Astrocyte (in vitro differentiated cells and primary cell): ENCODE measurements around the gene FBXW8. TPM values are rescaled to one million over a fixed set of nuclear protein-coding genes. Genes with fewer than 3 reads are reported as not detected.

ENCODE experiments used
- DNase-seq: peaks from one replicate; pipeline ENCODE4 v3.0.0-alpha.2; 2010; ENCODE audit warnings: low read depth
- FAIRE-seq: peaks from 2 replicates; lab custom pipeline; 2011; peaks lifted over from hg19 to GRCh38; lab: Jason Lieb, UNC
- H2AFZ ChIP-seq: 2 replicates; pipeline ENCODE4 v1.6.0; 2012; ENCODE audit warnings: low read depth, low read length, inconsistent platforms
- H3K27ac ChIP-seq: 2 replicates; pipeline ENCODE4 v1.5.1; 2011; ENCODE audit warnings: low read depth, low read length, inconsistent platforms
- H3K27me3 ChIP-seq: 2 replicates; pipeline ENCODE4 v1.6.0; 2011; ENCODE audit warnings: low read length, inconsistent platforms; ENCODE audit not compliant: insufficient read depth
- H3K36me3 ChIP-seq: 2 replicates; pipeline ENCODE4 v1.5.1; 2011; ENCODE audit warnings: low read length, inconsistent platforms; ENCODE audit not compliant: insufficient read depth
- H3K4me1 ChIP-seq: 2 replicates; pipeline ENCODE4 v1.5.1; 2011; ENCODE audit warnings: low read length, inconsistent platforms; ENCODE audit not compliant: insufficient read depth
- H3K4me2 ChIP-seq: 2 replicates; pipeline ENCODE4 v1.6.0; 2012; ENCODE audit warnings: low read length, inconsistent platforms
- H3K4me3 ChIP-seq: 2 replicates; pipeline ENCODE4 v1.5.1; 2011; ENCODE audit warnings: low read depth, mild to moderate bottlenecking, low read length, inconsistent platforms; ENCODE audit not compliant: insufficient read depth
- H3K79me2 ChIP-seq: 2 replicates; pipeline ENCODE4 v1.6.0; 2012; ENCODE audit warnings: mild to moderate bottlenecking, low read length, inconsistent platforms; ENCODE audit not compliant: insufficient read depth
- H3K9ac ChIP-seq: 2 replicates; pipeline ENCODE4 v1.6.0; 2012; ENCODE audit warnings: mild to moderate bottlenecking, low read length, inconsistent platforms
- H3K9me3 ChIP-seq: 2 replicates; pipeline ENCODE4 v1.5.1; 2012; ENCODE audit warnings: low read depth, mild to moderate bottlenecking, low read length, inconsistent platforms; ENCODE audit not compliant: insufficient read depth
- H4K20me1 ChIP-seq: 2 replicates; pipeline ENCODE4 v1.6.0; 2012; ENCODE audit warnings: low read length, inconsistent platforms; ENCODE audit not compliant: insufficient read depth
- H3K27ac Mint-ChIP-seq: one replicate; pipeline ENCODE4 v1.8.0; 2021; ENCODE audit warnings: mild to moderate bottlenecking, mixed read lengths; ENCODE audit not compliant: unreplicated experiment
- H3K27me3 Mint-ChIP-seq: one replicate; pipeline ENCODE4 v1.8.0; 2021; ENCODE audit warnings: low read depth, mixed read lengths; ENCODE audit not compliant: unreplicated experiment
- H3K36me3 Mint-ChIP-seq: one replicate; pipeline ENCODE4 v1.8.0; 2021; ENCODE audit warnings: low read depth, mixed read lengths; ENCODE audit not compliant: unreplicated experiment
- H3K4me1 Mint-ChIP-seq: one replicate; pipeline ENCODE4 v1.8.0; 2021; ENCODE audit warnings: low read depth, mixed read lengths; ENCODE audit not compliant: unreplicated experiment
- H3K4me3 Mint-ChIP-seq: one replicate; pipeline ENCODE4 v1.8.0; 2021; ENCODE audit warnings: mild to moderate bottlenecking, moderate library complexity, mixed read lengths; ENCODE audit not compliant: unreplicated experiment
- H3K9me3 Mint-ChIP-seq: one replicate; pipeline ENCODE4 v1.8.0; 2021; ENCODE audit warnings: mild to moderate bottlenecking, mixed read lengths; ENCODE audit not compliant: unreplicated experiment
- CTCF ChIP-seq: IDR thresholded peaks from 2 replicates; pipeline ENCODE4 v1.5.1; 2011; ENCODE audit warnings: low read depth, mild to moderate bottlenecking, inconsistent platforms, low read length, moderate library complexity; ENCODE audit not compliant: insufficient read depth
- EZH2 ChIP-seq: IDR thresholded peaks from 2 replicates; pipeline ENCODE4 v1.6.1; 2012; ENCODE audit warnings: mild to moderate bottlenecking, low read length, inconsistent platforms; ENCODE audit not compliant: insufficient read depth
- total RNA-seq: library from RNA; stranded (reverse); gene quantifications from 2 replicates; pipeline ENCODE4 v1.2.1, GENCODE V29; 2021

FBXW8 gene
- total RNA-seq, 1 donor from 2014 or later, result 26.4 TPM

DNA sequence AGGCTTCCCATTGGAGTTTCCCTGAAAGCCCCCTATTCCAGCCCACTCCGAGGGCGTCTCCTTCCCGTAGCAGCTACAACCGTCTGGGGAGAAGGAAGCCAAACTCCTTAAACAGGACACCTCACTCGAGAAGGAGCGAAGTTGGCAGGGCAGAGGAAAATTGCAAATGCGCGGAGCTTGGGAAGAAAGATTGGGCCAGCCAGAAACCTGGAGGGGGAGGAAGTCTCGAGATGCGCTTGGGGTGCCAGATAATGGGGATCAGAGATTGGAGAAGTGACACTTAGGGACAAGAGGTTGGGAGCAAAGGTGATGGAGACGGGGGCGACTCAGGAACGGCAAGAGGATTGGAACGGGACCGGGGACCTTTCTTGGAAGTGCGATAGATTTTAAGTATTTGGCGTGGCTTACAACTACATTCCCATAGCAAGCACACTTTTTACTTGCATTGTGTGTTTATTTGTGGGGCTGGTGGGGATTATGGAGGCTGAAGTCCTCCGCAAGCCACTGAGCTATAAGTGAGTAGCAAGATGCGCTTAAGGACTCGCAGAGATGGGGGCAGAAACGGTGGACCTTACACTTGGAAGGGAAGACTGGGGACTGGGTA lies 30.4 kb upstream of the FBXW8 start:
- FAIRE-seq (no peak), DNase-seq (no peak)
- H2AFZ ChIP-seq, result no peak overlapping the region
- H3K79me2 ChIP-seq, result no peaks in the 10 kb centered on the region
- H3K4me1 Mint-ChIP-seq, result peaks cover 18% of the 10 kb centered on the region
- H3K27me3 ChIP-seq, result peaks cover 74% of the 10 kb centered on the region
- peak overlapping the region; percentile 93 for H3K4me3 Mint-ChIP-seq
- peaks cover 3% of the 10 kb centered on the region for H3K9me3 Mint-ChIP-seq
- no peaks in the 10 kb centered on the region for H3K36me3 ChIP-seq
- no peak for TF ChIP-seq EZH2
- no peak for TF ChIP-seq CTCF
- peaks cover 49% of the 10 kb centered on the region for H3K27me3 Mint-ChIP-seq
- no peaks in the 10 kb centered on the region for H3K36me3 Mint-ChIP-seq
- H3K9ac ChIP-seq, result no peak overlapping the region
- H3K27ac Mint-ChIP-seq, result peak overlapping the region; percentile 78
- H3K4me1 ChIP-seq, result peaks cover 13% of the 10 kb centered on the region
- H3K27ac ChIP-seq, result no peak overlapping the region
- peak overlapping the region; percentile 80 for H3K4me2 ChIP-seq
- no peaks in the 10 kb centered on the region for H3K9me3 ChIP-seq
- H3K4me3 ChIP-seq, result no peak overlapping the region
- H4K20me1 ChIP-seq, result peaks cover 3% of the 10 kb centered on the region

DNA sequence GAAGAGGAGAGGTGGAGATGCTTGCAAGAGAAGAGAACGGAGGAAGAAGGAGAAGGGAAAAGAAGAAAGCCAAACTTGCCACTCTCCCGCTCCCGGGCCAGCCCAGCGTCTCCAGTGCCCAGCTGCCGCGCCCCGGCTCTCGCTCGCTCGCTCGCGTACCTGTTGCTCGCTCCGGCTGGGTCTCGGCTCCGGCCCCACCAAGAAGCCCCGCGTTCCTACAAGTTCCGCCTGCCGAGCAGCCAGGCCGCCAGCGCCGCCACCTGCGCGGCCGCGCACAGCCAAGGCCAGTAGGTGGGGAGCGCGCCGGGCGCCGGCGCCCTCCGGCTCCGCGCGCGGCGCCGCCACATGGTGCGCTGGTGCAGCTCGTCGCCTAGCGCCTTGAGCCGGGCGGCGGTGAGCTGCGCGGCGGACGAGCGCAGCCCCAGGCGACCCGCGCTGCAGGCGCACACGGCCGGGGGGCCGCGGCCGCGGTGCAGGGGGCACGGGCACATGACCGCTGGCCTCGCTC lies 29.9 kb upstream of the FBXW8 start:
- Mint-ChIP-seq H3K27me3 (peaks cover 49% of the 10 kb centered on the region), H3K36me3 (no peaks in the 10 kb centered on the region), H3K9me3 (peaks cover 3% of the 10 kb centered on the region), H3K4me3 (peak overlapping the region; percentile 93), H3K4me1 (peaks cover 18% of the 10 kb centered on the region), H3K27ac (no peak overlapping the region)
- Histone ChIP-seq H3K27ac (no peak overlapping the region), H3K9me3 (no peaks in the 10 kb centered on the region), H2AFZ (no peak overlapping the region), H3K27me3 (peaks cover 74% of the 10 kb centered on the region), H4K20me1 (peaks cover 3% of the 10 kb centered on the region), H3K36me3 (no peaks in the 10 kb centered on the region), H3K4me2 (peak overlapping the region; percentile 80), H3K79me2 (no peaks in the 10 kb centered on the region), H3K4me3 (peak overlapping the region; percentile 23), H3K9ac (no peak overlapping the region), H3K4me1 (peaks cover 13% of the 10 kb centered on the region)
- no peak for TF ChIP-seq EZH2
- TF ChIP-seq CTCF, result no peak
- FAIRE-seq (no peak), DNase-seq (peak; percentile 38)

DNA sequence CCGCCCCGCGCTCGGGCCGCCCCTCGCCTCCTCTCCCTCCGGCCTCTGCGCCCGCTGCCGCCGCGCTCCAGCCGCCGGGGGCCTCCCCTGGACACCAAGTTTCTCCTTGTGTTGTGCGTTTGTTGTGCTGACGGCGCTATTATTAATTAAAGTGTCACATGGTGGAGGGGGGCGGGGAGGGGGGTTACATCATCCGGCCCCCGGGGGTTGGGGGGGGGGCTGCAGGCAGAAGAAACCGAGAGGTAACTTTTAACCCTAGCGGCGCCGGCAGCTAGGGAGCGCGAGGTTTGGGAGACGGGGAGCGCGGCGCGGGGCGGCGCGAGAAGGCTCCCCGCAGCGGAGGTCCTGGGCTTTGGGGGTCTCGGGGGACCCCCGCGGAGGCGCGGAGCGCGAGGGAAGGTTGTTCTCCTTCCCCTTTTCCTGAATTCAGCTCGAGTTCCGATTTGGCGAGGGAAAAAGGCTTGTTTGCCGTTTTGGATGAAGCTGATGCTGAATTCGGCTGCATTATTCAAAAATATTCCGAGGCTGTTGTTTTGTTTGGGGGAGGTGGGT lies 29.3 kb upstream of the FBXW8 start, which contains the start of gene HRK:
HRK (minus strand) TSS at position 117 of the 552 bp plus-strand sequence. CDS start 134 bp downstream, outside the sequence.
- DNase-seq (no peak), FAIRE-seq (no peak)
- H3K4me1 Mint-ChIP-seq, result peaks cover 18% of the 10 kb centered on the region
- H3K27ac Mint-ChIP-seq, result peak within 1 kb of the TSS; percentile 78
- peaks cover 49% of the 10 kb centered on the region for H3K27me3 Mint-ChIP-seq
- Histone ChIP-seq H3K79me2 (no peaks in the 10 kb centered on the region), H2AFZ (no peak within 1 kb of the TSS), H4K20me1 (peaks cover 3% of the 10 kb centered on the region), H3K27ac (no peak within 1 kb of the TSS), H3K9ac (no peak within 1 kb of the TSS), H3K27me3 (peaks cover 69% of the 10 kb centered on the region), H3K4me1 (peaks cover 13% of the 10 kb centered on the region), H3K4me2 (peak within 1 kb of the TSS; percentile 80), H3K4me3 (peak within 1 kb of the TSS; percentile 23), H3K9me3 (no peaks in the 10 kb centered on the region), H3K36me3 (no peaks in the 10 kb centered on the region)
- no peaks in the 10 kb centered on the region for H3K36me3 Mint-ChIP-seq
- peak within 1 kb of the TSS; percentile 93 for H3K4me3 Mint-ChIP-seq
- H3K9me3 Mint-ChIP-seq, result peaks cover 3% of the 10 kb centered on the region
- TF ChIP-seq EZH2 (peak; percentile 24), CTCF (no peak)
